Mononuclear cell (primary cell): ENCODE results near the gene GAPVD1. TPM values are rescaled to one million over a fixed set of nuclear protein-coding genes. Genes with fewer than 3 reads are reported as not detected.
"Not testable (repeated sequence)": the region's sequence is repeated elsewhere in the genome, so short reads cannot be mapped to it uniquely, and the experiment has no call there.

Source experiments
- H3K27me3 ChIP-seq: 2 replicates; pipeline ENCODE4 v1.6.0; 2011; ENCODE audit warnings: low read length, control low read depth; ENCODE audit not compliant: insufficient read depth
- H3K4me1 ChIP-seq: 2 replicates; pipeline ENCODE4 v1.5.1; 2011; ENCODE audit warnings: mild to moderate bottlenecking, low read length, control low read depth; ENCODE audit not compliant: insufficient read depth
- H3K4me3 ChIP-seq: 2 replicates; pipeline ENCODE4 v1.5.1; 2011; ENCODE audit warnings: mild to moderate bottlenecking, low read length, moderate library complexity
- H3K9me3 ChIP-seq: 2 replicates; pipeline ENCODE4 v1.5.1; 2011; ENCODE audit warnings: low read depth, mild to moderate bottlenecking, control low read depth, low read length
- total RNA-seq: library from RNA; depleted of rRNA; stranded (reverse); fragments of >200 nt; gene quantifications from one replicate; pipeline ENCODE4 v1.2.3, GENCODE V29; 2012

The GAPVD1 gene
- total RNA-seq, 1 donor: 105 TPM

- H3K4me3 ChIP-seq: no peak overlapping the region
- H3K9me3 ChIP-seq: no peaks in the 10 kb centered on the region
- no peaks in the 10 kb centered on the region for H3K27me3 ChIP-seq
- H3K4me1 ChIP-seq: peaks cover 24% of the 10 kb centered on the region
Observed at GRCh38 chr9:125269014-125269397, 7.4 kb downstream of the GAPVD1 start.

GRCh38 chr9:125271081-125271480 lies 9.5 kb downstream of the GAPVD1 start:
- Histone ChIP-seq H3K27me3 (no peaks in the 10 kb centered on the region), H3K4me1 (peaks cover 12% of the 10 kb centered on the region)

GRCh38 chr9:125272697-125273096 lies 11.1 kb downstream of the GAPVD1 start:
- H3K27me3 ChIP-seq: no peaks in the 10 kb centered on the region
- H3K9me3 ChIP-seq: no peaks in the 10 kb centered on the region
- H3K4me1 ChIP-seq: peaks cover 12% of the 10 kb centered on the region
- no peak overlapping the region for H3K4me3 ChIP-seq

More at GRCh38 chr9:125271081-125271480, 9.5 kb downstream of the GAPVD1 start:
- no peak overlapping the region for H3K4me3 ChIP-seq
- no peaks in the 10 kb centered on the region for H3K9me3 ChIP-seq

GRCh38 chr9:125276771-125277170 lies 15.1 kb downstream of the GAPVD1 start:
- peaks cover 12% of the 10 kb centered on the region for H3K4me1 ChIP-seq
- H3K27me3 ChIP-seq: no peaks in the 10 kb centered on the region
- H3K4me3 ChIP-seq: no peak overlapping the region
- no peaks in the 10 kb centered on the region for H3K9me3 ChIP-seq

GRCh38 chr9:125277411-125277810 lies 15.8 kb downstream of the GAPVD1 start:
- peaks cover 6% of the 10 kb centered on the region for H3K4me1 ChIP-seq
- no peaks in the 10 kb centered on the region for H3K9me3 ChIP-seq
- H3K4me3 ChIP-seq: no peak overlapping the region
- H3K27me3 ChIP-seq: no peaks in the 10 kb centered on the region

DNA sequence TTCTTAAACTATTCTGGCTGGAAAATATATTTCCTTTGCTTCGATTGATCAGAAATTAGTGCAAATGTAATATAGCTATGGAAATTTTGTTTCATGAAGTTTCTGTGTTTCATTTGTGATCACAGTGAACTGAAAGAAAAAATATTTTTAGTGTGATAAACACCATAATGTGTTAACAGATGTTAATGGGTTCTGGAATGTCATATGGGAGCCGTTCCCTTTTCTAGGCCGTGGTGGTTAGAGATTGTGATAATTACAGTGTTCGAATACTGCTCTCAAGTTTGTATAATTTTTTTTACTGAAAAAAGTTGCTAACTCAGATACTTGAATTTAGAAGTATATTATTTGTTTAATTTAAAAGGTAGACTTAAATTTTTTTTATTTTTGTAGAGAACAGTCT lies 19.3 kb downstream of the GAPVD1 start:
- Histone ChIP-seq H3K4me3 (no peak overlapping the region), H3K27me3 (no peaks in the 10 kb centered on the region), H3K9me3 (no peaks in the 10 kb centered on the region), H3K4me1 (no peaks in the 10 kb centered on the region)

GRCh38 chr9:125284855-125285254 lies 23.2 kb downstream of the GAPVD1 start:
- Histone ChIP-seq H3K27me3 (no peaks in the 10 kb centered on the region), H3K4me3 (no peak overlapping the region)

DNA sequence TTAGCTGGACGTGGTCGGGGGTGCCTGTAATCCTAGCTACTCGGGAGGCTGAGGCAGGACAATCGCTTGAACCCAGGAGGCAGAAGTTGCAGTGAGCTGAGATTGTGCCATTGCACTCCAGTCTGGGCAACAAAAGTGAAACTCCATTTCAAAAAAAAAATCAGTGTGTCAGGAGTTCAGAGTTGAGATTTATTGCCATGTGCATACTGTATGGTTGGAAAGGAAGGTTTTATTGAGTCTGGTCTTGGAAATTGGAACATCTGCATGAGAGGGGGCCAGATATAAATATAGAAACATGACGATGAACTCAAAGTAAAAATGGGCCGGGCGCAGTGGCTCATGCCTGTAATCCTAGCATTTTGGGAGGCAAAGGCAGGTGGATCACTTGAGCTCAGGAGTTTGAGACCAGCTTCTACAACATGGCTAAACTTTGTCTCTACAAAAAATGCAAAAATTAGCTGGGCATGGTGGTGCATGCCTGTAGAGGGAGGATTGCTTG lies 25.4 kb downstream of the GAPVD1 start:
- H3K4me3 ChIP-seq, H3K4me1 ChIP-seq, H3K27me3 ChIP-seq, H3K9me3 ChIP-seq: not testable (repeated sequence)

More at GRCh38 chr9:125284855-125285254, 23.2 kb downstream of the GAPVD1 start:
- H3K9me3 ChIP-seq: no peaks in the 10 kb centered on the region
- no peaks in the 10 kb centered on the region for H3K4me1 ChIP-seq

DNA sequence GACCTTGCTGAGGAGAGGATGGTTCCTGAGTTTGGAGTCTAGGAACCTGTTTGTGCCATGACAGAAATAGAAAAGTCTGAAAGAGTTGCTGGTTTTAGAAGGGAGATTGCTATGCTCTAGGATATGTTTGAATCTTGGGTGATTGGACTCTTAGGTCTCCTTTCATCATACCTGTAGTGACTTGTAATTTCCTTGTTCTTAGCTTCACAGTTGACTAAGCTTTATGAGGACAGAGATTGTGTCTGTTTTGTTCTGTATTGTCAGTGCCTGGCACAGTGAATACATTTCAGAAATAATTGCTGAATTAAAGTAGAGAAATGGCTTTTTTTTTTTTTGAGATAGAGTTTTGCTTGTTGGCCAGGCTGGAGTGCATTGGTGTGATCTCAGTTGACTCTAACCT lies 31.5 kb downstream of the GAPVD1 start:
- Histone ChIP-seq H3K27me3 (no peaks in the 10 kb centered on the region), H3K4me1 (peaks cover 3% of the 10 kb centered on the region), H3K4me3 (no peak overlapping the region), H3K9me3 (no peaks in the 10 kb centered on the region)

GRCh38 chr9:125295657-125296056 lies 34.0 kb downstream of the GAPVD1 start:
- H3K9me3 ChIP-seq: no peaks in the 10 kb centered on the region
- H3K27me3 ChIP-seq: no peaks in the 10 kb centered on the region
- peaks cover 3% of the 10 kb centered on the region for H3K4me1 ChIP-seq
- no peak overlapping the region for H3K4me3 ChIP-seq

- Histone ChIP-seq H3K4me1 (peaks cover under 1% of the 10 kb centered on the region), H3K27me3 (no peaks in the 10 kb centered on the region), H3K9me3 (no peaks in the 10 kb centered on the region), H3K4me3 (no peak overlapping the region)
Observed at GRCh38 chr9:125296843-125297372, 35.3 kb downstream of the GAPVD1 start.

DNA sequence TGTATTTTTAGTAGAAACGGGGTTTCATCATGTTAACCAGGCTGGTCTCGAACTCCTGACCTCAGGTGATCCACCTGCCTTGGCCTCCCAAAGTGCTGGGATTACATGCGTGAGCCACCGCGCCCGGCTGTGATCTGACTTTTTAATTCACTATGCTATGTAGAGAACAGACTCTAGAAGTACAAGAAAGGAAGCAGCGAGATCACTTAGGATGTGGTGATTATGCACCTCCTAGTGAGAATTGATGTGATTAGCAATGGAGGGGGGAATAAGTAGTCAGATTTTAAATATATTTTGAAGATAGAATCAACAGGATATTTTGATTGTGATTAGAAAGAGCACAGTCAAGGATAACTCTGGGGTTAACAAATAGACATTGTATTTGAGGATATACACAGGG lies 36.3 kb downstream of the GAPVD1 start:
- Histone ChIP-seq H3K27me3 (no peaks in the 10 kb centered on the region), H3K4me3 (no peak overlapping the region), H3K9me3 (no peaks in the 10 kb centered on the region), H3K4me1 (no peaks in the 10 kb centered on the region)

DNA sequence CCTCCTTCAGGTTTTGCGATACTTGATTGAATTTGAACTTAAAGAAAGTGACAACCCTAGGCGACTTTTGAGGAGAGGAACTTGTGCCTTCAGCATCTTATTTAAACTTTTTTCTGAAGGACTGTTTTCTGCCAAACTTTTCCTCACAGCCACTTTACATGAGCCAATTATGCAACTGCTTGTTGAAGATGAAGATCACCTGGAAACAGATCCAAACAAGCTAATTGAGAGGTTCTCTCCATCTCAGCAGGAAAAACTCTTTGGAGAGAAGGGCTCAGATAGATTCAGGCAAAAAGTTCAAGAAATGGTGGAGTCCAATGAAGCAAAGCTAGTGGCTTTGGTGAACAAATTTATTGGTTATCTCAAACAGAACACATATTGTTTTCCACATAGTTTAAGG lies 40.6 kb downstream of the GAPVD1 start:
- Histone ChIP-seq H3K9me3 (no peaks in the 10 kb centered on the region), H3K27me3 (no peaks in the 10 kb centered on the region), H3K4me1 (no peaks in the 10 kb centered on the region), H3K4me3 (no peak overlapping the region)

DNA sequence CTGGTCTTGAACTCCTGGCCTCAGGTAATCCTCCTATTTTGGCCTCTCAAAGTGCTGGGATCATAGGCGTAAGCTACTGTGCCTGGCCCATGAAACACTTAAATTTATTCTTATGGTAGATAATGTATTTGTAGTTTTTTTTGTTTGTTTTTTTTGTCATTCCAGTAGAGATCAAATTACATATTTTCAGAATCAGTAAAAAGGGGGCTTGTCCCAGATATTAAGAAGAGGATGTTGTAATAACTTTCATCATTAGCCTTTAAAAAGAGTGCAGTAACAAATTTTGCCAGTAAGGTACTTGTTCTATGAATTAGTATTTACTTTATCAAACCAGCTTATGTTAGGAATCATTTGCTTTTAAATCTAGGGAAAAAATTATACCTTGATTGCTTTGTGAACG lies 42.6 kb downstream of the GAPVD1 start:
- Histone ChIP-seq H3K4me1 (no peaks in the 10 kb centered on the region), H3K27me3 (no peaks in the 10 kb centered on the region), H3K9me3 (no peaks in the 10 kb centered on the region), H3K4me3 (no peak overlapping the region)

DNA sequence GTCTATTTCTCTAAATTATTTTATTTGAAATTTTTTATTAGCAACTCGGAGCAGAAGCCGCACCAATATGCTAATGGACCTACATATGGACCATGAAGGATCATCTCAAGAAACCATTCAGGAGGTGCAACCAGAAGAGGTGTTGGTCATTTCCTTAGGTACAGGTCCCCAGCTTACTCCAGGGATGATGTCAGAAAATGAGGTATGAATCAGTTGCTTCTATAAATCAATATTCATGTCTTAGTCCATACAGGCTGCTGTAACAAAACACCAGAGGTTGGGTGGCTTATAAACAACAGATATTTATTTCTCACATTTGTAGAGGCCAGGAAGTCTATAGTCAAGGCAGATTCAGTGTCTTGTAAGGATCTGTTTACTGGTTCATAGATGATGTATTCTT lies 50.8 kb downstream of the GAPVD1 start:
- no peaks in the 10 kb centered on the region for H3K9me3 ChIP-seq
- H3K4me1 ChIP-seq: no peaks in the 10 kb centered on the region
- no peaks in the 10 kb centered on the region for H3K27me3 ChIP-seq
- no peak overlapping the region for H3K4me3 ChIP-seq

GRCh38 chr9:125316359-125316758 lies 54.7 kb downstream of the GAPVD1 start:
- H3K4me1 ChIP-seq, H3K4me3 ChIP-seq, H3K27me3 ChIP-seq, H3K9me3 ChIP-seq: not testable (repeated sequence)
